Astrocyte (in vitro differentiated cells and primary cell): ENCODE results near the gene FRYL.

Source experiments
- CTCF ChIP-seq: IDR thresholded peaks from 2 replicates; pipeline ENCODE4 v1.5.1; 2011; ENCODE audit warnings: low read depth, mild to moderate bottlenecking, inconsistent platforms, low read length, moderate library complexity; ENCODE audit not compliant: insufficient read depth
- EZH2 ChIP-seq: IDR thresholded peaks from 2 replicates; pipeline ENCODE4 v1.6.1; 2012; ENCODE audit warnings: mild to moderate bottlenecking, low read length, inconsistent platforms; ENCODE audit not compliant: insufficient read depth

- TF ChIP-seq CTCF = no peak
- no peak for TF ChIP-seq EZH2
Measured at GRCh38 chr4:48698029-48698971, 81.8 kb downstream of the FRYL start.
